ENCODE data around the gene SYNPR. TPM values are rescaled to one million over a fixed set of nuclear protein-coding genes. Genes with fewer than 3 reads are reported as not detected.

The SYNPR gene
- under 1 TPM in 3 of 4 donors, not detected in 1; 0.11 to 0.63 (median 0.13) TPM for total RNA-seq

GRCh38 chr3:63278171-63279004 lies at the start of gene SYNPR:
TSS of gene SYNPR (plus strand) at chr3:63278308.
- H3K27ac ChIP-seq: no peak within 1 kb of the TSS
- DNase-seq: peak in 1 of 2 donors; percentile 11
- H3K4me3 ChIP-seq (replicated peaks in 1 of 3): no peak within 1 kb of the TSS
- H3K9me3 ChIP-seq: no peaks in the 10 kb centered on the region
- H3K36me3 ChIP-seq: no peaks in the 10 kb centered on the region
- TF ChIP-seq POLR2A (IDR thresholded peaks at IDR 0.05) (no peak), CTCF (IDR thresholded peaks at IDR 0.05) (no peak)
- peaks cover 17% of the 10 kb centered on the region for H3K27me3 ChIP-seq
- WGBS, 2 donors: 2 to 4% methylated on average over 30 to 44 of the region's 45 CpGs
- intact Hi-C loops (cut with DNase I): no loop called here
- H3K4me1 ChIP-seq: peaks cover 7% of the 10 kb centered on the region in 2 donors

- no peak overlapping the region for H3K27ac ChIP-seq
- 12 to 17% methylated on average over 6 of the region's 6 CpGs for WGBS, 2 donors
- no peak overlapping the region for H3K4me3 ChIP-seq (replicated peaks in 1 of 3)
- H3K27me3 ChIP-seq: no peaks in the 10 kb centered on the region
- H3K36me3 ChIP-seq: no peaks in the 10 kb centered on the region
- intact Hi-C loops (cut with DNase I): loop anchor here (10.0 kb wide), 1 partner anchor 564 kb away; no protein-coding TSS in a partner anchor
- H3K4me1 ChIP-seq: peaks cover 0 to 4% of the 10 kb centered on the region in 2 donors
- DNase-seq: peak; percentile 7 to 15
- no peak for TF ChIP-seq POLR2A (IDR thresholded peaks at IDR 0.05)
- peak in 4 of 6 experiments; percentile 36 to 67 (median 58) for TF ChIP-seq CTCF (IDR thresholded peaks at IDR 0.05)
- H3K9me3 ChIP-seq: no peaks in the 10 kb centered on the region
Measured at GRCh38 chr3:63228677-63229076, 49.4 kb upstream of the SYNPR start.

GRCh38 chr3:63230146-63230545 lies 48.0 kb upstream of the SYNPR start:
- peaks cover 0 to 4% of the 10 kb centered on the region in 2 donors for H3K4me1 ChIP-seq
- H3K27ac ChIP-seq: no peak overlapping the region
- no peaks in the 10 kb centered on the region for H3K27me3 ChIP-seq
- intact Hi-C loops (cut with DNase I): no loop called here
- H3K9me3 ChIP-seq: no peaks in the 10 kb centered on the region
- H3K36me3 ChIP-seq: no peaks in the 10 kb centered on the region
- H3K4me3 ChIP-seq (replicated peaks in 1 of 3): no peak overlapping the region
- DNase-seq: no peak
- TF ChIP-seq POLR2A (IDR thresholded peaks at IDR 0.05): no peak

GRCh38 chr3:63231643-63232042 lies 46.5 kb upstream of the SYNPR start:
- H3K27ac ChIP-seq: peak overlapping the region in 1 of 3 donors; percentile 15
- no peak for DNase-seq
- no peak overlapping the region for H3K4me3 ChIP-seq (replicated peaks in 1 of 3)
- intact Hi-C loops (cut with DNase I): no loop called here
- WGBS, 2 donors: 23 to 31% methylated on average over 2 of the region's 2 CpGs
- TF ChIP-seq CTCF (IDR thresholded peaks at IDR 0.05): no peak
- TF ChIP-seq POLR2A (IDR thresholded peaks at IDR 0.05): no peak
- no peaks in the 10 kb centered on the region for H3K36me3 ChIP-seq
- H3K9me3 ChIP-seq: no peaks in the 10 kb centered on the region
- no peaks in the 10 kb centered on the region for H3K27me3 ChIP-seq
- H3K4me1 ChIP-seq: peaks cover 0 to 4% of the 10 kb centered on the region in 2 donors

GRCh38 chr3:63232764-63233396 lies 45.2 kb upstream of the SYNPR start:
- peaks cover 0 to 4% of the 10 kb centered on the region in 2 donors for H3K4me1 ChIP-seq
- WGBS, 2 donors: 56 to 63% methylated on average over 3 of the region's 3 CpGs
- H3K27ac ChIP-seq: no peak overlapping the region
- intact Hi-C loops (cut with DNase I): no loop called here
- H3K36me3 ChIP-seq: no peaks in the 10 kb centered on the region
- no peaks in the 10 kb centered on the region for H3K9me3 ChIP-seq
- no peaks in the 10 kb centered on the region for H3K27me3 ChIP-seq
- TF ChIP-seq CTCF (IDR thresholded peaks at IDR 0.05) (peak in 4 of 6 experiments; percentile 9 to 53 (median 30)), POLR2A (IDR thresholded peaks at IDR 0.05) (no peak)
- no peak for DNase-seq
- no peak overlapping the region for H3K4me3 ChIP-seq (replicated peaks in 1 of 3)
